ENCODE results near the gene RNF112.

The RNF112 gene

GRCh38 chr17:19363460-19364035 lies 47.5 kb upstream of the RNF112 start:
- Histone ChIP-seq H3K9me3 (no peaks in the 10 kb centered on the region), H3K4me3 (ENCODE audit: low read depth in 1 of 2, low read length in 1 of 2) (peak overlapping the region in 1 of 2 experiments; percentile 92), H3K27ac (no peak overlapping the region), H3K36me3 (no peaks in the 10 kb centered on the region), H3K4me1 (ENCODE audit: control insufficient read depth in 1 of 2, insufficient read depth in 1 of 2, low read depth in 1 of 2, low read length in 1 of 2) (peaks cover 7 to 15% of the 10 kb centered on the region in 2 experiments), H3K27me3 (peaks cover 27% of the 10 kb centered on the region)
- no peak for TF ChIP-seq CTCF (IDR thresholded peaks at IDR 0.05)

GRCh38 chr17:19364699-19365498 lies 46.1 kb upstream of the RNF112 start:
- H3K4me1 ChIP-seq (ENCODE audit: control insufficient read depth in 1 of 2, insufficient read depth in 1 of 2, low read depth in 1 of 2, low read length in 1 of 2): peaks cover 7 to 17% of the 10 kb centered on the region in 2 experiments
- TF ChIP-seq CTCF (IDR thresholded peaks at IDR 0.05): no peak
- no peaks in the 10 kb centered on the region for H3K36me3 ChIP-seq
- H3K27me3 ChIP-seq: peaks cover 30% of the 10 kb centered on the region
- no peaks in the 10 kb centered on the region for H3K9me3 ChIP-seq
- H3K27ac ChIP-seq: no peak overlapping the region
- H3K4me3 ChIP-seq (ENCODE audit: low read depth in 1 of 2, low read length in 1 of 2): no peak overlapping the region

GRCh38 chr17:19365499-19365817 lies 45.6 kb upstream of the RNF112 start:
- Histone ChIP-seq H3K27me3 (peaks cover 32% of the 10 kb centered on the region), H3K36me3 (no peaks in the 10 kb centered on the region), H3K9me3 (no peaks in the 10 kb centered on the region), H3K4me3 (ENCODE audit: low read depth in 1 of 2, low read length in 1 of 2) (no peak overlapping the region), H3K4me1 (ENCODE audit: control insufficient read depth in 1 of 2, insufficient read depth in 1 of 2, low read depth in 1 of 2, low read length in 1 of 2) (peaks cover 10 to 22% of the 10 kb centered on the region in 2 experiments), H3K27ac (no peak overlapping the region)
- TF ChIP-seq CTCF (IDR thresholded peaks at IDR 0.05): no peak

- peaks cover 14 to 26% of the 10 kb centered on the region in 2 experiments for H3K4me1 ChIP-seq (ENCODE audit: control insufficient read depth in 1 of 2, insufficient read depth in 1 of 2, low read depth in 1 of 2, low read length in 1 of 2)
- H3K27ac ChIP-seq: no peak overlapping the region
- no peaks in the 10 kb centered on the region for H3K36me3 ChIP-seq
- H3K27me3 ChIP-seq: peaks cover 32% of the 10 kb centered on the region
- no peak for TF ChIP-seq CTCF (IDR thresholded peaks at IDR 0.05)
- H3K4me3 ChIP-seq (ENCODE audit: low read depth in 1 of 2, low read length in 1 of 2): no peak overlapping the region
- H3K9me3 ChIP-seq: no peaks in the 10 kb centered on the region
Measured at GRCh38 chr17:19365833-19366636, 45.0 kb upstream of the RNF112 start.

GRCh38 chr17:19366637-19366972 lies 44.4 kb upstream of the RNF112 start:
- peaks cover 14 to 26% of the 10 kb centered on the region in 2 experiments for H3K4me1 ChIP-seq (ENCODE audit: control insufficient read depth in 1 of 2, insufficient read depth in 1 of 2, low read depth in 1 of 2, low read length in 1 of 2)
- H3K27me3 ChIP-seq: peaks cover 31% of the 10 kb centered on the region
- H3K4me3 ChIP-seq (ENCODE audit: low read depth in 1 of 2, low read length in 1 of 2): no peak overlapping the region
- no peak overlapping the region for H3K27ac ChIP-seq
- TF ChIP-seq CTCF (IDR thresholded peaks at IDR 0.05): no peak
- H3K9me3 ChIP-seq: no peaks in the 10 kb centered on the region
- H3K36me3 ChIP-seq: no peaks in the 10 kb centered on the region
